HepG2 (cell line): ENCODE data around the gene CHM. TPM values are rescaled to one million over a fixed set of nuclear protein-coding genes. Genes with fewer than 3 reads are reported as not detected.
A peak's percentile ranks its signal among the peaks of the same experiment; 100 is the strongest.

Experiments used
- ATAD3A ChIP-seq: sonication (generic); formaldehyde crosslinking; IDR thresholded peaks from 2 replicates; pipeline ENCODE4 v1.4.0; 2020; ENCODE audit warnings: missing genetic modification reagents
- ATRX ChIP-seq: sonication (generic); formaldehyde crosslinking; IDR thresholded peaks from 2 replicates; pipeline ENCODE4 v1.4.0; 2020; ENCODE audit warnings: missing genetic modification reagents, borderline replicate concordance
- FLYWCH1 ChIP-seq: sonication (generic); formaldehyde crosslinking; IDR thresholded peaks from 2 replicates; pipeline ENCODE4 v1.8.1; 2023; ENCODE audit warnings: mild to moderate bottlenecking, missing genetic modification reagents
- GATAD2A ChIP-seq: IDR thresholded peaks from 2 replicates; pipeline ENCODE4 v1.6.1; 2016
- JUN ChIP-seq: sonication (generic); formaldehyde crosslinking; IDR thresholded peaks from 2 replicates; pipeline ENCODE4 v1.4.0; 2020; ENCODE audit warnings: mild to moderate bottlenecking, missing genetic modification reagents
- KAT8 ChIP-seq: IDR thresholded peaks from 2 replicates; pipeline ENCODE4 v1.6.1; 2016; ENCODE audit warnings: missing genetic modification reagents, missing compliant biosample characterization
- SP5 ChIP-seq: IDR thresholded peaks from 2 replicates; pipeline ENCODE4 v1.6.1; 2016; ENCODE audit warnings: low read depth, borderline replicate concordance
- ZBTB3 ChIP-seq: sonication (generic); formaldehyde crosslinking; IDR thresholded peaks from 2 replicates; pipeline ENCODE4 v1.4.0; 2020; ENCODE audit warnings: low read depth, mild to moderate bottlenecking, moderate library complexity, missing genetic modification reagents, borderline replicate concordance
- ZBTB42 ChIP-seq: sonication (generic); formaldehyde crosslinking; IDR thresholded peaks from 2 replicates; pipeline ENCODE4 v1.5.0; 2020; ENCODE audit warnings: mild to moderate bottlenecking, missing genetic modification reagents
- ZNF337 ChIP-seq: sonication (generic); formaldehyde crosslinking; IDR thresholded peaks from 2 replicates; pipeline ENCODE4 v1.5.1; 2020; ENCODE audit warnings: missing genetic modification reagents, low read depth, mild to moderate bottlenecking, borderline replicate concordance
- polyA plus RNA-seq, 8 experiments: library from polyadenylated mRNA; depleted of rRNA in 3 of 8; stranded (reverse) in 7 of 8; unstranded in 1 of 8; fragments of >200 nt; fragmentation: Illumina TruSeq in 4 of 8; extraction: Trizol in 4 of 8; gene quantifications; 2 replicates each; pipeline versions ENCODE4 v1.2.1 to v1.2.3, GENCODE V29; 2011 to 2016; ENCODE audit warnings: low read depth in 4 of 8, missing spikeins in 1 of 8, mixed read lengths in 1 of 8; ENCODE audit not compliant: insufficient read depth in 1 of 8
- total RNA-seq, 5 experiments: library from RNA; depleted of rRNA; stranded (reverse); fragments of >200 nt; fragmentation: Illumina TruSeq; extraction: Trizol; gene quantifications; 2 replicates each; pipeline ENCODE4 v1.2.3, GENCODE V29; 2016; ENCODE audit warnings: low read depth in 1 of 5
- TF ChIP-seq, protein P1 (sequence below): sonication (generic); formaldehyde crosslinking; IDR thresholded peaks from 2 replicates; pipeline ENCODE4 v1.9.0; 2021; ENCODE audit warnings: mild to moderate bottlenecking, missing genetic modification reagents
- TF ChIP-seq, protein P2 (sequence below): sonication (generic); formaldehyde crosslinking; IDR thresholded peaks from 2 replicates; pipeline ENCODE4 v1.4.0; 2020; ENCODE audit warnings: mild to moderate bottlenecking, missing genetic modification reagents
- TF ChIP-seq, protein P3 (sequence below): sonication (generic); formaldehyde crosslinking; IDR thresholded peaks from 2 replicates; pipeline ENCODE4 v1.4.0; 2020; ENCODE audit warnings: missing genetic modification reagents
- TF ChIP-seq, protein P4 (sequence below), 2 experiments: sonication (generic) in 1 of 2; formaldehyde crosslinking in 1 of 2; IDR thresholded peaks; 2 replicates each; pipeline versions ENCODE4 v1.5.1 to v1.6.1; 2011 to 2020; ENCODE audit warnings: borderline replicate concordance in 1 of 2, low read depth in 1 of 2, low read length in 1 of 2, mild to moderate bottlenecking in 1 of 2, missing genetic modification reagents in 1 of 2, moderate library complexity in 1 of 2

Gene CHM
- total and polyA plus RNA-seq, 2 of the 13 experiments (the other 11 are each of a cell fraction or from before 2014, with no cell fraction given) = 15.1 to 15.5 TPM

DNA sequence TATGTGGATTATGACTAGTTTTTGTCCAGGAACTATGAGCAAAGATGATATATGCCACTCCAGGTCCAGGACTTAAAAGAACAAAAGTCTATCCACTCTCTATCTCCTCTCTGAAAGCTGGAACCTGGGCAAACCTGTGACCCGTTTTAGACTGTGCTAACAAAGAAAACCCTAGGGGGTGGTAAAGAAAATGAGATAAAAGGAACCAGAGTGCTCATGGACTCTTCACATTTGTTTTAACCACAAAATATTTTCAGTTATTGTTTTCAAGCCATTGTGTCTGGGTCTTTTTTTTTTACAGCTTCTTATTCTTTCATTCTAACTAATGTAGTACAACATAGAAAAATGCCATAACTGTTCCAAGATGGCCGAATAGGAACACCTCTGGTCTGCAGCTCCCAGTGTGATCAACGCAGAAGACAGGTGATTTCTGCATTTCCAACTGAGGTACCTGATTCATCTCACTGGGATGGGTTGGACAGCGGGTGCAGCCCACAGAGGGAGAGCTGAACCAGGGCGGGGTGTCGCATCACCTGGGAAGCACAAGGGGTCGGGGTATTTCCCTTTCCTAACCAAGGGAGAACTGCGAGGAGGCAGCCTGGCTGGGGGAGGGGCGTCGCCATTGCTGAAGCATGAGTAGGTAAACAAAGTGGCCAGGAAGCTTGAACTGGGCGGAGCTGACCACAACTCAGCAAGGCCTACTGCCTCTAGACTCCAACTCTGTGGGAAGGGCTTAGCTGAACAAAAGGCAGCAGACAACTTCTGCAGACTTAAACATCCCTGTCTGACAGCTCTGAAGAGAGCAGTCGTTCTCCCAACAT lies 45.1 kb downstream of the CHM start (continued):
- TF ChIP-seq, protein P1, sequence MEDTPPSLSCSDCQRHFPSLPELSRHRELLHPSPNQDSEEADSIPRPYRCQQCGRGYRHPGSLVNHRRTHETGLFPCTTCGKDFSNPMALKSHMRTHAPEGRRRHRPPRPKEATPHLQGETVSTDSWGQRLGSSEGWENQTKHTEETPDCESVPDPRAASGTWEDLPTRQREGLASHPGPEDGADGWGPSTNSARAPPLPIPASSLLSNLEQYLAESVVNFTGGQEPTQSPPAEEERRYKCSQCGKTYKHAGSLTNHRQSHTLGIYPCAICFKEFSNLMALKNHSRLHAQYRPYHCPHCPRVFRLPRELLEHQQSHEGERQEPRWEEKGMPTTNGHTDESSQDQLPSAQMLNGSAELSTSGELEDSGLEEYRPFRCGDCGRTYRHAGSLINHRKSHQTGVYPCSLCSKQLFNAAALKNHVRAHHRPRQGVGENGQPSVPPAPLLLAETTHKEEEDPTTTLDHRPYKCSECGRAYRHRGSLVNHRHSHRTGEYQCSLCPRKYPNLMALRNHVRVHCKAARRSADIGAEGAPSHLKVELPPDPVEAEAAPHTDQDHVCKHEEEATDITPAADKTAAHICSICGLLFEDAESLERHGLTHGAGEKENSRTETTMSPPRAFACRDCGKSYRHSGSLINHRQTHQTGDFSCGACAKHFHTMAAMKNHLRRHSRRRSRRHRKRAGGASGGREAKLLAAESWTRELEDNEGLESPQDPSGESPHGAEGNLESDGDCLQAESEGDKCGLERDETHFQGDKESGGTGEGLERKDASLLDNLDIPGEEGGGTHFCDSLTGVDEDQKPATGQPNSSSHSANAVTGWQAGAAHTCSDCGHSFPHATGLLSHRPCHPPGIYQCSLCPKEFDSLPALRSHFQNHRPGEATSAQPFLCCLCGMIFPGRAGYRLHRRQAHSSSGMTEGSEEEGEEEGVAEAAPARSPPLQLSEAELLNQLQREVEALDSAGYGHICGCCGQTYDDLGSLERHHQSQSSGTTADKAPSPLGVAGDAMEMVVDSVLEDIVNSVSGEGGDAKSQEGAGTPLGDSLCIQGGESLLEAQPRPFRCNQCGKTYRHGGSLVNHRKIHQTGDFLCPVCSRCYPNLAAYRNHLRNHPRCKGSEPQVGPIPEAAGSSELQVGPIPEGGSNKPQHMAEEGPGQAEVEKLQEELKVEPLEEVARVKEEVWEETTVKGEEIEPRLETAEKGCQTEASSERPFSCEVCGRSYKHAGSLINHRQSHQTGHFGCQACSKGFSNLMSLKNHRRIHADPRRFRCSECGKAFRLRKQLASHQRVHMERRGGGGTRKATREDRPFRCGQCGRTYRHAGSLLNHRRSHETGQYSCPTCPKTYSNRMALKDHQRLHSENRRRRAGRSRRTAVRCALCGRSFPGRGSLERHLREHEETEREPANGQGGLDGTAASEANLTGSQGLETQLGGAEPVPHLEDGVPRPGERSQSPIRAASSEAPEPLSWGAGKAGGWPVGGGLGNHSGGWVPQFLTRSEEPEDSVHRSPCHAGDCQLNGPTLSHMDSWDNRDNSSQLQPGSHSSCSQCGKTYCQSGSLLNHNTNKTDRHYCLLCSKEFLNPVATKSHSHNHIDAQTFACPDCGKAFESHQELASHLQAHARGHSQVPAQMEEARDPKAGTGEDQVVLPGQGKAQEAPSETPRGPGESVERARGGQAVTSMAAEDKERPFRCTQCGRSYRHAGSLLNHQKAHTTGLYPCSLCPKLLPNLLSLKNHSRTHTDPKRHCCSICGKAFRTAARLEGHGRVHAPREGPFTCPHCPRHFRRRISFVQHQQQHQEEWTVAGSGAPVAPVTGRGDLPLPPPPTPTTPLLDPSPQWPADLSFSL = no peak
- no peak for TF ChIP-seq ATAD3A (CRISPR knock-in tag)
- TF ChIP-seq, protein P2, sequence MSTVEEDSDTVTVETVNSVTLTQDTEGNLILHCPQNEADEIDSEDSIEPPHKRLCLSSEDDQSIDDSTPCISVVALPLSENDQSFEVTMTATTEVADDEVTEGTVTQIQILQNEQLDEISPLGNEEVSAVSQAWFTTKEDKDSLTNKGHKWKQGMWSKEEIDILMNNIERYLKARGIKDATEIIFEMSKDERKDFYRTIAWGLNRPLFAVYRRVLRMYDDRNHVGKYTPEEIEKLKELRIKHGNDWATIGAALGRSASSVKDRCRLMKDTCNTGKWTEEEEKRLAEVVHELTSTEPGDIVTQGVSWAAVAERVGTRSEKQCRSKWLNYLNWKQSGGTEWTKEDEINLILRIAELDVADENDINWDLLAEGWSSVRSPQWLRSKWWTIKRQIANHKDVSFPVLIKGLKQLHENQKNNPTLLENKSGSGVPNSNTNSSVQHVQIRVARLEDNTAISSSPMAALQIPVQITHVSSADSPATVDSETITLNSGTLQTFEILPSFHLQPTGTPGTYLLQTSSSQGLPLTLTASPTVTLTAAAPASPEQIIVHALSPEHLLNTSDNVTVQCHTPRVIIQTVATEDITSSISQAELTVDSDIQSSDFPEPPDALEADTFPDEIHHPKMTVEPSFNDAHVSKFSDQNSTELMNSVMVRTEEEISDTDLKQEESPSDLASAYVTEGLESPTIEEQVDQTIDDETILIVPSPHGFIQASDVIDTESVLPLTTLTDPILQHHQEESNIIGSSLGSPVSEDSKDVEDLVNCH (CRISPR knock-in tag) = no peak
- no peak for TF ChIP-seq FLYWCH1 (CRISPR knock-in tag)
- TF ChIP-seq KAT8 = peak; percentile 26; the same call in 1 of the 2 replicates
- TF ChIP-seq ZBTB3 (CRISPR knock-in tag) = no peak
- TF ChIP-seq ZNF337 (CRISPR knock-in tag) = no peak
- TF ChIP-seq JUN (CRISPR knock-in tag) = no peak
- TF ChIP-seq ZBTB42 (CRISPR knock-in tag) = no peak
- TF ChIP-seq, protein P3, sequence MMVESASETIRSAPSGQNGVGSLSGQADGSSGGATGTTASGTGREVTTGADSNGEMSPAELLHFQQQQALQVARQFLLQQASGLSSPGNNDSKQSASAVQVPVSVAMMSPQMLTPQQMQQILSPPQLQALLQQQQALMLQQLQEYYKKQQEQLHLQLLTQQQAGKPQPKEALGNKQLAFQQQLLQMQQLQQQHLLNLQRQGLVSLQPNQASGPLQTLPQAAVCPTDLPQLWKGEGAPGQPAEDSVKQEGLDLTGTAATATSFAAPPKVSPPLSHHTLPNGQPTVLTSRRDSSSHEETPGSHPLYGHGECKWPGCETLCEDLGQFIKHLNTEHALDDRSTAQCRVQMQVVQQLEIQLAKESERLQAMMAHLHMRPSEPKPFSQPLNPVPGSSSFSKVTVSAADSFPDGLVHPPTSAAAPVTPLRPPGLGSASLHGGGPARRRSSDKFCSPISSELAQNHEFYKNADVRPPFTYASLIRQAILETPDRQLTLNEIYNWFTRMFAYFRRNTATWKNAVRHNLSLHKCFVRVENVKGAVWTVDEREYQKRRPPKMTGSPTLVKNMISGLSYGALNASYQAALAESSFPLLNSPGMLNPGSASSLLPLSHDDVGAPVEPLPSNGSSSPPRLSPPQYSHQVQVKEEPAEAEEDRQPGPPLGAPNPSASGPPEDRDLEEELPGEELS (CRISPR knock-in tag) = peak; percentile 33; the same call in 1 of the 2 replicates
- TF ChIP-seq ATRX (CRISPR knock-in tag) = no peak
- 0 out of 2 replicates have a peak, but pooled peaks have one; percentile 36 for TF ChIP-seq GATAD2A (CRISPR knock-in tag)
- TF ChIP-seq, protein P4, sequence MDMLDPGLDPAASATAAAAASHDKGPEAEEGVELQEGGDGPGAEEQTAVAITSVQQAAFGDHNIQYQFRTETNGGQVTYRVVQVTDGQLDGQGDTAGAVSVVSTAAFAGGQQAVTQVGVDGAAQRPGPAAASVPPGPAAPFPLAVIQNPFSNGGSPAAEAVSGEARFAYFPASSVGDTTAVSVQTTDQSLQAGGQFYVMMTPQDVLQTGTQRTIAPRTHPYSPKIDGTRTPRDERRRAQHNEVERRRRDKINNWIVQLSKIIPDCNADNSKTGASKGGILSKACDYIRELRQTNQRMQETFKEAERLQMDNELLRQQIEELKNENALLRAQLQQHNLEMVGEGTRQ (IDR thresholded peaks at IDR 0.05; ENCODE audit: low read depth, low read length) = no peak
- TF ChIP-seq, protein P4 (CRISPR knock-in tag; IDR thresholded peaks at IDR 0.05; ENCODE audit: borderline replicate concordance) = no peak
- peak; percentile 83 for TF ChIP-seq SP5
